Measurements from ENCODE around the gene CLN5.
A peak's percentile ranks its signal among the peaks of the same experiment; 100 is the strongest.

GRCh38 chr13:76980075-76980718 lies 11.7 kb upstream of the CLN5 start:
- TF ChIP-seq CTCF (conservative IDR thresholded peaks at IDR 0.05 in 1 of 2, IDR thresholded peaks at IDR 0.05 in 1 of 2; ENCODE audit: extremely low read depth in 1 of 2, insufficient read depth in 1 of 2, low read depth in 1 of 2, low read length in 2 of 2) (peak; percentile 92 to 99), EZH2 (IDR thresholded peaks at IDR 0.05; ENCODE audit: borderline replicate concordance, low read length) (no peak)

All from mammary epithelial cell (primary cell).